Measurements from ENCODE around the gene KLHDC9. TPM values are rescaled to one million over a fixed set of nuclear protein-coding genes. Genes with fewer than 3 reads are reported as not detected.

Gene KLHDC9, protein sequence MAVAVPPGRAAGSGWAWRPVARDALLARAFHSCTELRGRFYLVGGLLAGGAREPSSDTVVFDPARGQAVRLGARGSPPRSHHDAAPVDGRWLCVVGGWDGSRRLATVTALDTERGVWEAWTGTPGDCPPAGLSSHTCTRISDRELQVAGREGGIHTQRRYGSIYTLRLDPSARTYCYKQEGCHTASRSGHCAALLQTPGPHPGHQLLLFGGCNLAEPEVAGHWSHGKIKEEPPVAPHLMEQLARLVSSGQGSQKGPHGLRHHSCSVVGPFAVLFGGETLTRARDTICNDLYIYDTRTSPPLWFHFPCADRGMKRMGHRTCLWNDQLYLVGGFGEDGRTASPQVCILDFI
- total RNA-seq, result 10 to 100 TPM in 2 of 7 donors, 1 to 10 TPM in 5; 5.5 to 23.3 (median 7.5) TPM
- 1 to 10 TPM; 7.1 to 7.3 TPM for polyA plus RNA-seq
- long read RNA-seq, donor 1, partial matches to known transcripts, result 1 of 16 reads
- long read RNA-seq, donor 1, other reads (novel, unspliced or antisense), result 5 of 16 reads
- long read RNA-seq, donor 2, partial matches to known transcripts, result 0 of 1 reads
- long read RNA-seq, donor 2, other reads (novel, unspliced or antisense), result 0 of 1 reads
- long read RNA-seq, donor 3, partial matches to known transcripts, result 0 of 8 reads
- long read RNA-seq, donor 3, other reads (novel, unspliced or antisense), result 3 of 8 reads

- peak within 1 kb of the TSS; percentile 48 for H3K4me3 ChIP-seq
- intact Hi-C loops (cut with DNase I), result loop anchor here (5.0 to 10.0 kb wide), 5 partner anchors 54 to 421 kb away; partner anchors contain the start of gene USF1 (in 2 of the 4)
- peaks cover 8% of the 10 kb centered on the region for H3K4me1 ChIP-seq (ENCODE audit: insufficient read depth)
- WGBS, 3 donors, result 4 to 7% (median 5%) methylated on average over 55 to 71 of the region's 71 CpGs
- no peak for TF ChIP-seq EP300 (IDR thresholded peaks at IDR 0.05)
- no peak for TF ChIP-seq POLR2A (IDR thresholded peaks at IDR 0.05)
- no peak for TF ChIP-seq CTCF (IDR thresholded peaks at IDR 0.05)
- H3K9me3 ChIP-seq, result no peaks in the 10 kb centered on the region
- H3K36me3 ChIP-seq, result no peaks in the 10 kb centered on the region
- peak; percentile 72 to 83 (median 76) for DNase-seq
- peak within 1 kb of the TSS; percentile 15 to 39 for H3K27ac ChIP-seq
- H3K27me3 ChIP-seq, result no peaks in the 10 kb centered on the region
Measured at GRCh38 chr1:161098210-161099068, at the start of gene KLHDC9. Gene KLHDC9 (plus strand): TSS chr1:161098361. CDS start chr1:161098536, 175 bp downstream.

DNA sequence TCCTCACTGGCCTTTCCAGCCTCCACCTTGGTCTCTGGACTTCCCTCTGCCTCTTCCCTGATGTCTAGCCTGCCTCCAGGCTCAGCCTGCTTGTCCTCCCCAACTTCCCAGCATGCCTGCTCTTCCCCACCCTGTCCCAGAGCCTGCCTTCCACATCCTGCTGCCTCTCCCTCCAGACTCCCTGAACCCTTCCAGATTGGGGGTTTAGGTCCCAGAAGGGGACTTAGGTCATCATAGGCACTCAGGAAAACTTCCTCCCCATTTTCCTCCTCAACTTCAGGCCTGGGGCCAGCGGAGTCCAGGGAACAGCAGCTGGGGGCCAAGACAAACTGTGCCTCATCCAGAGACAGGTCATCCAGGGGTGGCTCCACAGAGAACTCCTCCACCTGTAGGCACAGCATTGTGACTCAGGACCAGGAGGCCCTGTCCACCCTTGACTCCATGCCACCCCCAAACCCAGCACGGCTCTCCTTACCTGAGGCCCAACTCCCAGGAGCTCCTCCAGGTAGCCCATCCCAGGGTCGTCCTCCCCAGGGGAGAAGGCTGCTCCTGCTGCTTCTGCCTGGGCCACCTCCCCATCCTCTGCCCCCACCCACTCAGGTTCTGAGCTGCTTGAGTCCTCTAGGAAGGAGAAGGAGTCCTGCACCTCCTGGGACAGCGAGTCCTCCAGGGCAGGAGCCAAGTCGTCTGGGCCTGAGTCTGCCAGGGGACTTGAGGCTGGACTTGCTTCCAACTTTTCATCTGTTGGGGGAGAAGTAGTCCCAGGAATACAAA, 49.0 kb upstream of the KLHDC9 start:
- WGBS, 3 donors, result 88 to 93% (median 91%) methylated on average over 5 of the region's 5 CpGs
- H3K36me3 ChIP-seq, result no peaks in the 10 kb centered on the region
- H3K9me3 ChIP-seq, result peaks cover 0 to 9% of the 10 kb centered on the region in 2 donors

DNA sequence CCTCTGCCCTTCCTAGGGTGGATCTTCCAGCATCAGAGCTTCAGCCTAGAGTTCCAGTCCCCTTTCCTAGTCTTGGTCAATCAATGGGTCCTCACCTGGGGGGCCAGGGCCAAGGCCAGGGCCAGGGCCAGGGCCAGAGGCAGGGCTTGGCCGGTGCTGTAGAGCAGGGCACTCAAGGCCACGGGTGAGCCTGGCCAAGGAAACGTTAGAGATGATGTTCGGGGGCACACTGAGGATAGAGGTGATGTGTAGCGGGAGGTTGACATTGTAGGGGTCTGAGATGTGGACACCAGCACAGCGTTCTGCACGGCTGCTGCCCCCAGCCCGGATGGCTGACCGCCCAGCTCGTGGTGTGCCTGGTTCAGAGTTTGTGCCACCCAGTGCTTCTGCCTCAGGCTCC, 46.9 kb upstream of the KLHDC9 start:
- Histone ChIP-seq H3K27me3 (no peaks in the 10 kb centered on the region), H3K36me3 (no peaks in the 10 kb centered on the region), H3K4me3 (no peak overlapping the region), H3K4me1 (ENCODE audit: insufficient read depth) (no peaks in the 10 kb centered on the region), H3K27ac (no peak overlapping the region), H3K9me3 (peaks cover 0 to 9% of the 10 kb centered on the region in 2 donors)
- TF ChIP-seq EP300 (IDR thresholded peaks at IDR 0.05) (no peak), CTCF (IDR thresholded peaks at IDR 0.05) (no peak), POLR2A (IDR thresholded peaks at IDR 0.05) (no peak)
- WGBS, 3 donors, result 84 to 87% (median 85%) methylated on average over 10 of the region's 10 CpGs
- intact Hi-C loops (cut with DNase I), result no loop called here
- DNase-seq, result no peak

More for the DNA sequence above, 49.0 kb upstream of the KLHDC9 start:
- Histone ChIP-seq H3K27me3 (no peaks in the 10 kb centered on the region), H3K27ac (no peak overlapping the region), H3K4me1 (ENCODE audit: insufficient read depth) (peaks cover under 1% of the 10 kb centered on the region), H3K4me3 (no peak overlapping the region)
- no peak for TF ChIP-seq POLR2A (IDR thresholded peaks at IDR 0.05)
- no peak for TF ChIP-seq CTCF (IDR thresholded peaks at IDR 0.05)
- no peak for TF ChIP-seq EP300 (IDR thresholded peaks at IDR 0.05)
- intact Hi-C loops (cut with DNase I), result loop anchor here in 2 of 4 donors (10.0 kb wide), 1 partner anchor 46 kb away; the partner anchor contains the start of gene KLHDC9 (in 2 of the 2)
- no peak for DNase-seq

Data from ovary (tissue), 10 donors.